Sciatic nerve (tissue), 2 donors: ENCODE results near the gene PIGV. TPM values are rescaled to one million over a fixed set of nuclear protein-coding genes. Genes with fewer than 3 reads are reported as not detected.
A peak's percentile ranks its signal among the peaks of the same experiment; 100 is the strongest.
"Not testable (repeated sequence)": the region's sequence is repeated elsewhere in the genome, so short reads cannot be mapped to it uniquely, and the experiment has no call there.

ENCODE experiments used
- ATAC-seq: fragments of 200-7000 bp; cut with Tn5 transposase; one replicate; pipeline ENCODE4 v1.9.1; 2020; ENCODE audit warnings: mild to moderate bottlenecking, moderate library complexity
- DNase-seq: peaks from one replicate; pipeline ENCODE4 v3.0.0-alpha.2; 2020; ENCODE audit warnings: low spot score
- intact Hi-C: fragments of 100-400 bp; cut with DNase I; formaldehyde crosslinking; loops from one replicate; pipeline ENCODE4 v1.14.2; 2022
- total RNA-seq: library from RNA; stranded (reverse); fragmentation: NEBNext Ultra II Directional; extraction: Animal tissue kit (Norgen Biotek cat#: 25700); gene quantifications from one replicate; pipeline ENCODE4 v1.2.1, GENCODE V29; 2021
- donor health status: DM: no; HTN: no; CAD: no.
- donor health status: DM: no; HTN: no; CAD: no.

PIGV gene
- total RNA-seq, 1 donor from 2014 or later, result 10.6 TPM

- DNase-seq, result peak; percentile 81
- intact Hi-C loops, result no loop called here
Observed at GRCh38 chr1:26826261-26827105, 38.7 kb downstream of the PIGV start, which contains the start of gene ZDHHC18. Gene ZDHHC18 (plus strand): TSS chr1:26826688. CDS start chr1:26826805, 117 bp downstream.

GRCh38 chr1:26827106-26827604 is 39.4 kb downstream of the PIGV start:
- no peak for DNase-seq
- intact Hi-C loops, result no loop called here
- peak; percentile 7 for ATAC-seq

More at GRCh38 chr1:26826261-26827105, 38.7 kb downstream of the PIGV start, which contains the start of gene ZDHHC18:
- peak; percentile 84 for ATAC-seq

- no peak for ATAC-seq
- intact Hi-C loops, result no loop called here
- no peak for DNase-seq
Observed at GRCh38 chr1:26827663-26828062, 39.9 kb downstream of the PIGV start.

- DNase-seq (no peak), ATAC-seq (peak; percentile 56)
- intact Hi-C loops, result no loop called here
Observed at GRCh38 chr1:26828411-26828991, 40.8 kb downstream of the PIGV start.

GRCh38 chr1:26829184-26829911 is 41.6 kb downstream of the PIGV start:
- ATAC-seq (no peak), DNase-seq (no peak)
- intact Hi-C loops, result no loop called here

- intact Hi-C loops, result no loop called here
- DNase-seq (no peak), ATAC-seq (no peak)
Observed at GRCh38 chr1:26831059-26831458, 43.3 kb downstream of the PIGV start.

GRCh38 chr1:26831546-26832248 is 43.9 kb downstream of the PIGV start:
- ATAC-seq (no peak), DNase-seq (no peak)
- intact Hi-C loops, result no loop called here

GRCh38 chr1:26832249-26832960 is 44.7 kb downstream of the PIGV start:
- no peak for DNase-seq

GRCh38 chr1:26833432-26834405 is 46.0 kb downstream of the PIGV start:
- no peak for DNase-seq
- ATAC-seq, result peak; percentile 51
- intact Hi-C loops, result no loop called here

More at GRCh38 chr1:26832249-26832960, 44.7 kb downstream of the PIGV start:
- intact Hi-C loops, result no loop called here
- no peak for ATAC-seq

GRCh38 chr1:26837665-26838064 is 49.9 kb downstream of the PIGV start:
- ATAC-seq, DNase-seq, intact Hi-C loops: not testable (repeated sequence)

- intact Hi-C loops, result no loop called here
- ATAC-seq, result peak; percentile 78
- DNase-seq, result no peak
Observed at GRCh38 chr1:26838474-26839338, 51.0 kb downstream of the PIGV start.

- no peak for ATAC-seq
- intact Hi-C loops, result no loop called here
- DNase-seq, result no peak
Observed at GRCh38 chr1:26839339-26839722, 51.6 kb downstream of the PIGV start.

- ATAC-seq (no peak), DNase-seq (no peak)
- intact Hi-C loops, result no loop called here
Observed at GRCh38 chr1:26839779-26840178, 52.0 kb downstream of the PIGV start.

- DNase-seq (no peak), ATAC-seq (no peak)
- intact Hi-C loops, result no loop called here
Observed at GRCh38 chr1:26844424-26845196, 56.9 kb downstream of the PIGV start.

GRCh38 chr1:26847826-26848225 is 60.1 kb downstream of the PIGV start:
- ATAC-seq, DNase-seq, intact Hi-C loops: not testable (repeated sequence)
